ENCODE results near the gene BIN2. TPM values are rescaled to one million over a fixed set of nuclear protein-coding genes. Genes with fewer than 3 reads are reported as not detected.

Gene BIN2
- total and polyA plus RNA-seq, 12 donors: 0.57 to 13.2 (median 1.5) TPM

GRCh38 chr12:51330186-51330585, 6.2 kb upstream of the BIN2 start:
- ATAC-seq (no peak), DNase-seq (no peak)
- Histone ChIP-seq H3K27ac (peak overlapping the region in 1 of 10 donors; percentile 99), H3K36me3 (no peaks in the 10 kb centered on the region), H3K4me3 (no peak overlapping the region), H3K9me3 (no peaks in the 10 kb centered on the region), H3K4me1 (peaks cover 0 to 59% (median 0%) of the 10 kb centered on the region in 9 donors), H3K27me3 (no peaks in the 10 kb centered on the region)
- TF ChIP-seq CTCF (IDR thresholded peaks at IDR 0.05): no peak
- intact Hi-C loops (cut with DNase I): loop anchor here in 1 of 10 donors (10.0 kb wide), 1 partner anchor 55 kb away; the partner anchor contains the start of gene SMAGP

GRCh38 chr12:51329742-51330141, 5.8 kb upstream of the BIN2 start:
- H3K4me3 ChIP-seq: no peak overlapping the region
- 84 to 85% methylated on average over 5 of the region's 5 CpGs for WGBS, 2 donors
- H3K9me3 ChIP-seq: no peaks in the 10 kb centered on the region
- H3K36me3 ChIP-seq: no peaks in the 10 kb centered on the region
- TF ChIP-seq CTCF (IDR thresholded peaks at IDR 0.05): no peak
- DNase-seq (no peak), ATAC-seq (no peak)
- intact Hi-C loops (cut with DNase I): loop anchor here in 1 of 10 donors (10.0 kb wide), 1 partner anchor 55 kb away; the partner anchor contains the start of gene SMAGP
- H3K27ac ChIP-seq: peak overlapping the region in 1 of 10 donors; percentile 99
- peaks cover 0 to 58% (median 0%) of the 10 kb centered on the region in 9 donors for H3K4me1 ChIP-seq
- H3K27me3 ChIP-seq: no peaks in the 10 kb centered on the region

GRCh38 chr12:51328587-51328986, 4.6 kb upstream of the BIN2 start:
- intact Hi-C loops (cut with DNase I): no loop called here
- DNase-seq (no peak), ATAC-seq (no peak)
- H3K4me1 ChIP-seq: peaks cover 0 to 63% (median 0%) of the 10 kb centered on the region in 9 donors
- H3K36me3 ChIP-seq: no peaks in the 10 kb centered on the region
- H3K4me3 ChIP-seq: no peak overlapping the region
- no peaks in the 10 kb centered on the region for H3K9me3 ChIP-seq
- peak overlapping the region in 1 of 10 donors; percentile 99 for H3K27ac ChIP-seq
- H3K27me3 ChIP-seq: no peaks in the 10 kb centered on the region
- 91 to 95% methylated on average over 4 of the region's 4 CpGs for WGBS, 2 donors
- TF ChIP-seq CTCF (IDR thresholded peaks at IDR 0.05): no peak

- intact Hi-C loops (cut with DNase I): no loop called here
Observed at GRCh38 chr12:51326698-51327439, 2.9 kb upstream of the BIN2 start.

More at GRCh38 chr12:51326698-51327439, 2.9 kb upstream of the BIN2 start:
- Histone ChIP-seq H3K36me3 (no peaks in the 10 kb centered on the region), H3K4me1 (peaks cover 0 to 70% (median 0%) of the 10 kb centered on the region in 9 donors), H3K4me3 (no peak overlapping the region), H3K9me3 (no peaks in the 10 kb centered on the region), H3K27ac (peak overlapping the region in 1 of 10 donors; percentile 99), H3K27me3 (no peaks in the 10 kb centered on the region)
- TF ChIP-seq CTCF (IDR thresholded peaks at IDR 0.05): no peak
- 62 to 72% methylated on average over 7 of the region's 7 CpGs for WGBS, 2 donors
- DNase-seq: peak in 1 of 2 donors; percentile 22
- peak; percentile 51 to 85 (median 78) for ATAC-seq
